H9 (cell line): ENCODE measurements around the gene GYS2. TPM values are rescaled to one million over a fixed set of nuclear protein-coding genes. Genes with fewer than 3 reads are reported as not detected.
A peak's percentile ranks its signal among the peaks of the same experiment; 100 is the strongest.

Experiments used
- DNase-seq: peaks from one replicate; pipeline ENCODE4 v3.0.0-alpha.2; 2017
- H2AFZ ChIP-seq: one replicate; pipeline ENCODE4 v1.6.1; 2013; ENCODE audit warnings: mild to moderate bottlenecking, low read length, control low read depth, moderate library complexity
- H2AK5ac ChIP-seq: 2 replicates; pipeline ENCODE4 v1.6.1; 2013; ENCODE audit warnings: low read length, control low read depth, mixed read lengths; ENCODE audit not compliant: insufficient read length
- H2BK120ac ChIP-seq: one replicate; pipeline ENCODE4 v1.6.1; 2013; ENCODE audit warnings: low read depth, mild to moderate bottlenecking, low read length, control low read depth, inconsistent platforms; ENCODE audit not compliant: poor library complexity, severe bottlenecking
- H2BK12ac ChIP-seq: 2 replicates; pipeline ENCODE4 v1.6.1; 2013; ENCODE audit warnings: low read length, control low read depth, mixed read lengths, low read depth; ENCODE audit not compliant: insufficient read length
- H2BK15ac ChIP-seq: 2 replicates; pipeline ENCODE4 v1.6.1; 2013; ENCODE audit warnings: low read depth, low read length, control low read depth
- H2BK20ac ChIP-seq: one replicate; pipeline ENCODE4 v1.6.1; 2013; ENCODE audit warnings: low read depth, mild to moderate bottlenecking, low read length, control low read depth, inconsistent platforms; ENCODE audit not compliant: poor library complexity, severe bottlenecking
- H2BK5ac ChIP-seq: 2 replicates; pipeline ENCODE4 v1.6.1; 2013; ENCODE audit warnings: low read length, control low read depth, mixed read lengths; ENCODE audit not compliant: insufficient read length
- H3K14ac ChIP-seq: 2 replicates; pipeline ENCODE4 v1.6.1; 2013; ENCODE audit warnings: low read length, control low read depth; ENCODE audit not compliant: insufficient read depth
- H3K18ac ChIP-seq: 2 replicates; pipeline ENCODE4 v1.6.1; 2013; ENCODE audit warnings: low read depth, mild to moderate bottlenecking, mixed read lengths, low read length, control low read depth; ENCODE audit not compliant: insufficient read length
- H3K23ac ChIP-seq: 2 replicates; pipeline ENCODE4 v1.6.1; 2013; ENCODE audit warnings: low read length, control low read depth, mixed read lengths, low read depth; ENCODE audit not compliant: insufficient read length
- H3K23me2 ChIP-seq: 2 replicates; pipeline ENCODE4 v1.6.1; 2013; ENCODE audit warnings: low read depth, mild to moderate bottlenecking, mixed read lengths, low read length, control low read depth; ENCODE audit not compliant: insufficient read length, poor library complexity, severe bottlenecking
- H3K27ac ChIP-seq: 2 replicates; pipeline ENCODE4 v1.5.1; 2013; ENCODE audit warnings: low read length, control low read depth, mixed read lengths, low read depth; ENCODE audit not compliant: insufficient read length
- H3K27me3 ChIP-seq: 2 replicates; pipeline ENCODE4 v1.6.1; 2013; ENCODE audit warnings: low read length, control low read depth, inconsistent platforms; ENCODE audit not compliant: insufficient read depth
- H3K4ac ChIP-seq: 2 replicates; pipeline ENCODE4 v1.6.1; 2013; ENCODE audit warnings: low read depth, mild to moderate bottlenecking, control low read depth, inconsistent platforms, low read length, moderate library complexity
- H3K4me1 ChIP-seq: 2 replicates; pipeline ENCODE4 v1.6.1; 2013; ENCODE audit warnings: low read length, control low read depth, inconsistent platforms; ENCODE audit not compliant: insufficient read depth
- H3K4me2 ChIP-seq: 2 replicates; pipeline ENCODE4 v1.6.1; 2013; ENCODE audit warnings: low read length, control low read depth, mixed read lengths; ENCODE audit not compliant: insufficient read length, insufficient read depth
- H3K56ac ChIP-seq: 2 replicates; pipeline ENCODE4 v1.6.1; 2013; ENCODE audit warnings: low read depth, mild to moderate bottlenecking, mixed read lengths, low read length, control low read depth; ENCODE audit not compliant: insufficient read length
- H3K79me1 ChIP-seq: 2 replicates; pipeline ENCODE4 v1.6.1; 2013; ENCODE audit warnings: low read depth, mild to moderate bottlenecking, moderate library complexity, low read length, control low read depth, inconsistent platforms; ENCODE audit not compliant: insufficient read depth, poor library complexity, severe bottlenecking
- H3K79me2 ChIP-seq: 2 replicates; pipeline ENCODE4 v1.6.1; 2013; ENCODE audit warnings: low read length, control low read depth, inconsistent platforms; ENCODE audit not compliant: insufficient read depth
- H3K9ac ChIP-seq: 2 replicates; pipeline ENCODE4 v1.6.1; 2013; ENCODE audit warnings: low read length, control low read depth, mixed read lengths; ENCODE audit not compliant: insufficient read length; ENCODE audit errors: extremely low read depth
- H3K9me3 ChIP-seq: one replicate; pipeline ENCODE4 v1.6.1; 2013; ENCODE audit warnings: low read depth, low read length, inconsistent platforms; ENCODE audit not compliant: control insufficient read depth
- H3T11ph ChIP-seq: one replicate; pipeline ENCODE4 v1.6.1; 2013; ENCODE audit warnings: mild to moderate bottlenecking, low read length, control low read depth, inconsistent platforms
- H4K20me1 ChIP-seq: one replicate; pipeline ENCODE4 v1.6.1; 2013; ENCODE audit not compliant: control insufficient read depth, insufficient read length, insufficient read depth
- H4K5ac ChIP-seq: 2 replicates; pipeline ENCODE4 v1.6.1; 2013; ENCODE audit warnings: low read depth, mild to moderate bottlenecking, mixed read lengths, low read length, control low read depth; ENCODE audit not compliant: insufficient read length
- H4K8ac ChIP-seq: replicated peaks from 2 replicates; pipeline ENCODE4 v1.6.1; 2013; ENCODE audit warnings: low read length, control low read depth, mixed read lengths, low read depth; ENCODE audit not compliant: insufficient read length
- H4K91ac ChIP-seq: 2 replicates; pipeline ENCODE4 v1.6.1; 2013; ENCODE audit warnings: low read depth, mild to moderate bottlenecking, moderate library complexity, mixed read lengths, low read length, control low read depth; ENCODE audit not compliant: insufficient read length
- H3K27ac Mint-ChIP-seq, 3 experiments: 2 replicates in 2 of 3; 3 replicates in 1 of 3; pipeline ENCODE4 v1.8.0; 2020 to 2021; ENCODE audit warnings: mixed read lengths in 3 of 3, mild to moderate bottlenecking in 1 of 3, moderate library complexity in 1 of 3
- H3K27me3 Mint-ChIP-seq: 2 replicates; pipeline ENCODE4 v1.8.0; 2021; ENCODE audit warnings: low read depth, mild to moderate bottlenecking, moderate library complexity, mixed read lengths
- H3K36me3 Mint-ChIP-seq, 3 experiments: 2 replicates in 2 of 3; 3 replicates in 1 of 3; pipeline ENCODE4 v1.8.0; 2020 to 2021; ENCODE audit warnings: low read depth in 3 of 3, mixed read lengths in 3 of 3; ENCODE audit not compliant: insufficient read depth in 1 of 3
- H3K4me1 Mint-ChIP-seq, 2 experiments: 2 replicates each; pipeline ENCODE4 v1.8.0; 2020; ENCODE audit warnings: mixed read lengths in 2 of 2
- H3K4me3 Mint-ChIP-seq, 2 experiments: 2 replicates in 1 of 2; 3 replicates in 1 of 2; pipeline ENCODE4 v1.8.0; 2020 to 2021; ENCODE audit warnings: mild to moderate bottlenecking in 2 of 2, mixed read lengths in 2 of 2, moderate library complexity in 1 of 2
- H3K9me3 Mint-ChIP-seq, 2 experiments: 2 replicates in 1 of 2; 3 replicates in 1 of 2; pipeline ENCODE4 v1.8.0; 2020; ENCODE audit warnings: mild to moderate bottlenecking in 2 of 2, mixed read lengths in 2 of 2, moderate library complexity in 1 of 2
- CTCF ChIP-seq: fragments of 200-600 bp; sonication (generic); conservative IDR thresholded peaks from 3 replicates; pipeline ENCODE4 v1.8.0; 2021; ENCODE audit warnings: antibody characterized with exemption, mild to moderate bottlenecking
- WGBS: extraction: QIAGEN DNeasy Blood & Tissue Kit; methylation state at CpG from one replicate; pipeline ENCODE4 v1.1.7; 2013; ENCODE audit warnings: missing lambda C conversion rate, low lambda C conversion rate, mixed read lengths; ENCODE audit not compliant: insufficient read length; ENCODE audit errors: extremely low coverage; 5-methylcytosine and 5-hydroxymethylcytosine counted together
- total RNA-seq: library from RNA; stranded (reverse); gene quantifications from 2 replicates; pipeline ENCODE4 v1.2.1, GENCODE V29; 2021

GYS2 gene
- total RNA-seq, 1 experiment from 2014 or later, result not detected

- H3K27ac ChIP-seq, result no peak overlapping the region
- H3K9me3 ChIP-seq, result no peaks in the 10 kb centered on the region
- no peak overlapping the region for H2BK12ac ChIP-seq
- TF ChIP-seq CTCF, result no peak
- no peak overlapping the region for H2BK120ac ChIP-seq
- no peak overlapping the region for H2AFZ ChIP-seq
- H3K4me3 Mint-ChIP-seq, result peak overlapping the region in 1 of 2 experiments; percentile 3; a peak in 2 of 5 replicates
- H3K14ac ChIP-seq, result no peak overlapping the region
- H3K18ac ChIP-seq, result no peak overlapping the region
- H2BK20ac ChIP-seq, result no peak overlapping the region
- H3K27me3 ChIP-seq, result no peaks in the 10 kb centered on the region
- no peaks in the 10 kb centered on the region for H3K27me3 Mint-ChIP-seq
- H3K4me2 ChIP-seq, result no peak overlapping the region
- H3K36me3 Mint-ChIP-seq, result peaks cover 76 to 96% (median 96%) of the 10 kb centered on the region in 3 experiments; a peak in 6 of 7 replicates
- no peak overlapping the region for H4K91ac ChIP-seq
- H3K27ac Mint-ChIP-seq, result no peak overlapping the region; a peak in 1 of 7 replicates
- H3K56ac ChIP-seq, result no peak overlapping the region
- no peak overlapping the region for H3K23ac ChIP-seq
- no peak overlapping the region for H4K5ac ChIP-seq
- no peak overlapping the region for H3T11ph ChIP-seq
- H3K9me3 Mint-ChIP-seq, result no peaks in the 10 kb centered on the region
- no peak overlapping the region for H3K9ac ChIP-seq
- peaks cover 7% of the 10 kb centered on the region for H3K79me1 ChIP-seq
- no peak overlapping the region for H3K4ac ChIP-seq
- H2BK5ac ChIP-seq, result no peak overlapping the region
- no peak overlapping the region for H2AK5ac ChIP-seq
- DNase-seq, result no peak
- H3K23me2 ChIP-seq, result no peaks in the 10 kb centered on the region
- H4K8ac ChIP-seq, result no peak overlapping the region
- H3K79me2 ChIP-seq, result peaks cover 17% of the 10 kb centered on the region; the same call in 1 of the 2 replicates
- no CpG with 5 or more reads among the region's 1 CpG for WGBS
- H4K20me1 ChIP-seq, result no peaks in the 10 kb centered on the region
- H2BK15ac ChIP-seq, result no peak overlapping the region
- H3K4me1 ChIP-seq, result no peaks in the 10 kb centered on the region; the same call in 1 of the 2 replicates
- peaks cover 62 to 76% of the 10 kb centered on the region in 2 experiments for H3K4me1 Mint-ChIP-seq
Observed at GRCh38 chr12:21650997-21651396, 46.4 kb upstream of the GYS2 start.
